HEK293 (cell line): Measurements from ENCODE around the gene SPANXC.

Experiments used
- CTCF ChIP-seq: fragments of 450-650 bp; formaldehyde crosslinking; IDR thresholded peaks from 2 replicates; pipeline ENCODE4 v1.5.1; 2016; ENCODE audit warnings: missing biosample characterization, missing genetic modification characterization
- PBX3 ChIP-seq: sonication (generic); formaldehyde crosslinking; IDR thresholded peaks from 2 replicates; pipeline ENCODE4 v1.8.1; 2022; ENCODE audit warnings: mild to moderate bottlenecking, moderate library complexity, missing genetic modification reagents
- ZBTB10 ChIP-seq: fragments of 450-650 bp; formaldehyde crosslinking; IDR thresholded peaks from 2 replicates; pipeline ENCODE4 v1.5.1; 2016; ENCODE audit warnings: missing biosample characterization, missing genetic modification characterization
- ZBTB7A ChIP-seq: fragments of 450-650 bp; formaldehyde crosslinking; IDR thresholded peaks from 2 replicates; pipeline ENCODE4 v1.5.1; 2016; ENCODE audit warnings: low read depth, missing biosample characterization, missing genetic modification characterization
- ZNF140 ChIP-seq: fragments of 450-650 bp; formaldehyde crosslinking; IDR thresholded peaks from 2 replicates; pipeline ENCODE4 v1.5.1; 2016; ENCODE audit warnings: missing biosample characterization, missing genetic modification characterization
- ZNF2 ChIP-seq: fragments of 450-650 bp; formaldehyde crosslinking; IDR thresholded peaks from 2 replicates; pipeline ENCODE4 v1.5.1; 2016; ENCODE audit warnings: missing biosample characterization, missing genetic modification characterization
- ZNF221 ChIP-seq: fragments of 450-650 bp; formaldehyde crosslinking; IDR thresholded peaks from 2 replicates; pipeline ENCODE4 v1.5.1; 2017; ENCODE audit warnings: missing biosample characterization, missing genetic modification characterization, borderline replicate concordance
- ZNF433 ChIP-seq: fragments of 450-650 bp; formaldehyde crosslinking; IDR thresholded peaks from 2 replicates; pipeline ENCODE4 v1.5.1; 2016; ENCODE audit warnings: missing biosample characterization, missing genetic modification characterization, low read depth

- TF ChIP-seq ZNF221 (tag by site-specific recombination) (no peak), ZBTB10 (tag by site-specific recombination) (no peak), ZNF140 (no peak), ZNF2 (tag by site-specific recombination) (no peak), CTCF (tag by site-specific recombination) (no peak), PBX3 (CRISPR knock-in tag) (no peak), ZBTB7A (tag by site-specific recombination) (no peak), ZNF433 (tag by site-specific recombination) (no peak)
These were observed 20.7 kb downstream of the SPANXC start for GRCh38 chrX:141221611-141222010.
